K562 (cell line): ENCODE measurements around the gene NABP2.

Experiments used
- BRCA1 ChIP-seq, 2 experiments: fragments of 450-650 bp in 1 of 2; sonication (generic) in 1 of 2; formaldehyde crosslinking in 1 of 2; IDR thresholded peaks; 2 replicates each; pipeline versions ENCODE4 v1.5.0 to v1.6.1; 2017 to 2020; ENCODE audit warnings: mild to moderate bottlenecking in 1 of 2, missing genetic modification reagents in 1 of 2
- FOXA1 ChIP-seq: fragments of 450-650 bp; IDR thresholded peaks from 2 replicates; pipeline ENCODE4 v1.6.1; 2016; ENCODE audit warnings: mild to moderate bottlenecking, borderline replicate concordance
- NCOR1 ChIP-seq: fragments of 450-650 bp; IDR thresholded peaks from 2 replicates; pipeline ENCODE4 v1.6.1; 2016; ENCODE audit warnings: mild to moderate bottlenecking, moderate library complexity
- RCOR1 ChIP-seq, 2 experiments: IDR thresholded peaks; 2 replicates each; pipeline ENCODE4 v1.6.1; 2012; ENCODE audit warnings: low read depth in 2 of 2, low read length in 2 of 2, borderline replicate concordance in 1 of 2, improper control_type of control experiment in 1 of 2
- TAF7 ChIP-seq: fragments of 450-650 bp; IDR thresholded peaks from 2 replicates; pipeline ENCODE4 v1.6.1; 2016; ENCODE audit warnings: missing genetic modification characterization, missing compliant biosample characterization
- THRAP3 ChIP-seq: fragments of 450-650 bp; IDR thresholded peaks from 2 replicates; pipeline ENCODE4 v1.6.1; 2016; ENCODE audit warnings: mild to moderate bottlenecking, inconsistent platforms, borderline replicate concordance
- TRIM24 ChIP-seq, 2 experiments: fragments of 450-650 bp; IDR thresholded peaks; 2 replicates each; pipeline ENCODE4 v1.6.1; 2016
- YY1 ChIP-seq, 3 experiments: IDR thresholded peaks; 2 replicates each; pipeline ENCODE4 v1.6.1; 2011; ENCODE audit warnings: low read length in 2 of 3, mild to moderate bottlenecking in 2 of 3, moderate library complexity in 2 of 3, borderline replicate concordance in 1 of 3, control low read depth in 1 of 3, low read depth in 1 of 3; ENCODE audit not compliant: insufficient read depth in 3 of 3, insufficient replicate concordance in 2 of 3, control insufficient read depth in 1 of 3, insufficient read length in 1 of 3; ENCODE audit errors: extremely low read depth in 1 of 3
- TF ChIP-seq, protein P1 (sequence below): sonication (generic); formaldehyde crosslinking; IDR thresholded peaks from 2 replicates; pipeline ENCODE4 v1.8.0; 2022; ENCODE audit warnings: mild to moderate bottlenecking, missing genetic modification reagents
- TF ChIP-seq, protein P2 (sequence below), 3 experiments: IDR thresholded peaks in 2 of 3; conservative IDR thresholded peaks in 1 of 3; 2 replicates each; pipeline ENCODE4 v1.5.1; 2011 to 2012; ENCODE audit warnings: low read length in 3 of 3, mild to moderate bottlenecking in 3 of 3, control low read depth in 2 of 3, improper control_type of control experiment in 1 of 3, inconsistent platforms in 1 of 3, low read depth in 1 of 3, mixed read lengths in 1 of 3, moderate library complexity in 1 of 3; ENCODE audit not compliant: insufficient read depth in 2 of 3
- TF ChIP-seq, protein P3 (sequence below), 2 experiments: fragments of 450-650 bp; IDR thresholded peaks; 2 replicates each; pipeline ENCODE4 v1.6.1; 2018; ENCODE audit warnings: mild to moderate bottlenecking in 2 of 2, low read depth in 1 of 2; ENCODE audit not compliant: partially characterized antibody in 2 of 2

DNA sequence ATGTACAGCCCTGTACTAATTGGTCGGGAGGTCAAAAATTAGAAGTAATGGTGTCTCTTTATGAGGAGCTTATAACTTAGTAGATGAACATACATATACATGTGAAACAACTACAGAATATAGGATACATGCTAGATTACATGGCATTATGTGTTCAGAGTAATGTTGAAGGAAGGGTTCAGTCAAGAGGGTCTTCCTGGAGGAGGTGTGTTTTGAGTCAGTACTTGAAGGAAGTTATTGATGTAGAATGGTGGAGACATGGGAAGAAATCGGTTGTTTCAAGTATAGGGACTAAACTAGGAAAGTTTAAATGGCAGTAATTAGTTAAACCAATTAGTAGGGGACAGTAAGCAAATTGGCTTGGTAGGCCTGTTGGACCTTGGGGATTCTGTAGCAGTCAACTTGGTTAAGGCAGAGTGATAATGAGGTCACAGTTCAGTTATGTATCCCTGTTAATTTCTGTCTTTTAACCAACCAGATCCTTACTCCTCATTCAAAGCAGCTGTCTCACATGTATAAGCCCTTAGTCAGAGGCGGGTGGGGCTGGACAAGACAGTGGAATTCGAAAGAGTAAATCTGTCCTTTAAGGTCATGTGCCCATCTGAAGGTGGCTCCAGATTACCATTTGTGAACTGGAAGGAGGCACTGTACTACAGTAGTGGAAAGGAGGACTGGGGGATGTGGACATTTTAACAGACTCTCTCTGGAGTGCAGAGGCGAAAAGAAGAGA lies 37.5 kb downstream of the NABP2 start:
- TF ChIP-seq, protein P1, sequence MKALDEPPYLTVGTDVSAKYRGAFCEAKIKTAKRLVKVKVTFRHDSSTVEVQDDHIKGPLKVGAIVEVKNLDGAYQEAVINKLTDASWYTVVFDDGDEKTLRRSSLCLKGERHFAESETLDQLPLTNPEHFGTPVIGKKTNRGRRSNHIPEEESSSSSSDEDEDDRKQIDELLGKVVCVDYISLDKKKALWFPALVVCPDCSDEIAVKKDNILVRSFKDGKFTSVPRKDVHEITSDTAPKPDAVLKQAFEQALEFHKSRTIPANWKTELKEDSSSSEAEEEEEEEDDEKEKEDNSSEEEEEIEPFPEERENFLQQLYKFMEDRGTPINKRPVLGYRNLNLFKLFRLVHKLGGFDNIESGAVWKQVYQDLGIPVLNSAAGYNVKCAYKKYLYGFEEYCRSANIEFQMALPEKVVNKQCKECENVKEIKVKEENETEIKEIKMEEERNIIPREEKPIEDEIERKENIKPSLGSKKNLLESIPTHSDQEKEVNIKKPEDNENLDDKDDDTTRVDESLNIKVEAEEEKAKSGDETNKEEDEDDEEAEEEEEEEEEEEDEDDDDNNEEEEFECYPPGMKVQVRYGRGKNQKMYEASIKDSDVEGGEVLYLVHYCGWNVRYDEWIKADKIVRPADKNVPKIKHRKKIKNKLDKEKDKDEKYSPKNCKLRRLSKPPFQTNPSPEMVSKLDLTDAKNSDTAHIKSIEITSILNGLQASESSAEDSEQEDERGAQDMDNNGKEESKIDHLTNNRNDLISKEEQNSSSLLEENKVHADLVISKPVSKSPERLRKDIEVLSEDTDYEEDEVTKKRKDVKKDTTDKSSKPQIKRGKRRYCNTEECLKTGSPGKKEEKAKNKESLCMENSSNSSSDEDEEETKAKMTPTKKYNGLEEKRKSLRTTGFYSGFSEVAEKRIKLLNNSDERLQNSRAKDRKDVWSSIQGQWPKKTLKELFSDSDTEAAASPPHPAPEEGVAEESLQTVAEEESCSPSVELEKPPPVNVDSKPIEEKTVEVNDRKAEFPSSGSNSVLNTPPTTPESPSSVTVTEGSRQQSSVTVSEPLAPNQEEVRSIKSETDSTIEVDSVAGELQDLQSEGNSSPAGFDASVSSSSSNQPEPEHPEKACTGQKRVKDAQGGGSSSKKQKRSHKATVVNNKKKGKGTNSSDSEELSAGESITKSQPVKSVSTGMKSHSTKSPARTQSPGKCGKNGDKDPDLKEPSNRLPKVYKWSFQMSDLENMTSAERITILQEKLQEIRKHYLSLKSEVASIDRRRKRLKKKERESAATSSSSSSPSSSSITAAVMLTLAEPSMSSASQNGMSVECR (CRISPR knock-in tag) = no peak
- TF ChIP-seq, protein P2, sequence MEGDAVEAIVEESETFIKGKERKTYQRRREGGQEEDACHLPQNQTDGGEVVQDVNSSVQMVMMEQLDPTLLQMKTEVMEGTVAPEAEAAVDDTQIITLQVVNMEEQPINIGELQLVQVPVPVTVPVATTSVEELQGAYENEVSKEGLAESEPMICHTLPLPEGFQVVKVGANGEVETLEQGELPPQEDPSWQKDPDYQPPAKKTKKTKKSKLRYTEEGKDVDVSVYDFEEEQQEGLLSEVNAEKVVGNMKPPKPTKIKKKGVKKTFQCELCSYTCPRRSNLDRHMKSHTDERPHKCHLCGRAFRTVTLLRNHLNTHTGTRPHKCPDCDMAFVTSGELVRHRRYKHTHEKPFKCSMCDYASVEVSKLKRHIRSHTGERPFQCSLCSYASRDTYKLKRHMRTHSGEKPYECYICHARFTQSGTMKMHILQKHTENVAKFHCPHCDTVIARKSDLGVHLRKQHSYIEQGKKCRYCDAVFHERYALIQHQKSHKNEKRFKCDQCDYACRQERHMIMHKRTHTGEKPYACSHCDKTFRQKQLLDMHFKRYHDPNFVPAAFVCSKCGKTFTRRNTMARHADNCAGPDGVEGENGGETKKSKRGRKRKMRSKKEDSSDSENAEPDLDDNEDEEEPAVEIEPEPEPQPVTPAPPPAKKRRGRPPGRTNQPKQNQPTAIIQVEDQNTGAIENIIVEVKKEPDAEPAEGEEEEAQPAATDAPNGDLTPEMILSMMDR (IDR thresholded peaks at IDR 0.05 in 2 of 3, conservative IDR thresholded peaks at IDR 0.05 in 1 of 3; ENCODE audit: insufficient read depth in 2 of 3, low read depth in 1 of 3, low read length in 3 of 3) = no peak
- TF ChIP-seq THRAP3 = no peak
- no peak for TF ChIP-seq NCOR1
- no peak for TF ChIP-seq BRCA1 (IDR thresholded peaks at IDR 0.05)
- TF ChIP-seq BRCA1 (CRISPR knock-in tag; IDR thresholded peaks at IDR 0.05) = no peak
- TF ChIP-seq TAF7 (tag) = no peak
- TF ChIP-seq, protein P3, sequence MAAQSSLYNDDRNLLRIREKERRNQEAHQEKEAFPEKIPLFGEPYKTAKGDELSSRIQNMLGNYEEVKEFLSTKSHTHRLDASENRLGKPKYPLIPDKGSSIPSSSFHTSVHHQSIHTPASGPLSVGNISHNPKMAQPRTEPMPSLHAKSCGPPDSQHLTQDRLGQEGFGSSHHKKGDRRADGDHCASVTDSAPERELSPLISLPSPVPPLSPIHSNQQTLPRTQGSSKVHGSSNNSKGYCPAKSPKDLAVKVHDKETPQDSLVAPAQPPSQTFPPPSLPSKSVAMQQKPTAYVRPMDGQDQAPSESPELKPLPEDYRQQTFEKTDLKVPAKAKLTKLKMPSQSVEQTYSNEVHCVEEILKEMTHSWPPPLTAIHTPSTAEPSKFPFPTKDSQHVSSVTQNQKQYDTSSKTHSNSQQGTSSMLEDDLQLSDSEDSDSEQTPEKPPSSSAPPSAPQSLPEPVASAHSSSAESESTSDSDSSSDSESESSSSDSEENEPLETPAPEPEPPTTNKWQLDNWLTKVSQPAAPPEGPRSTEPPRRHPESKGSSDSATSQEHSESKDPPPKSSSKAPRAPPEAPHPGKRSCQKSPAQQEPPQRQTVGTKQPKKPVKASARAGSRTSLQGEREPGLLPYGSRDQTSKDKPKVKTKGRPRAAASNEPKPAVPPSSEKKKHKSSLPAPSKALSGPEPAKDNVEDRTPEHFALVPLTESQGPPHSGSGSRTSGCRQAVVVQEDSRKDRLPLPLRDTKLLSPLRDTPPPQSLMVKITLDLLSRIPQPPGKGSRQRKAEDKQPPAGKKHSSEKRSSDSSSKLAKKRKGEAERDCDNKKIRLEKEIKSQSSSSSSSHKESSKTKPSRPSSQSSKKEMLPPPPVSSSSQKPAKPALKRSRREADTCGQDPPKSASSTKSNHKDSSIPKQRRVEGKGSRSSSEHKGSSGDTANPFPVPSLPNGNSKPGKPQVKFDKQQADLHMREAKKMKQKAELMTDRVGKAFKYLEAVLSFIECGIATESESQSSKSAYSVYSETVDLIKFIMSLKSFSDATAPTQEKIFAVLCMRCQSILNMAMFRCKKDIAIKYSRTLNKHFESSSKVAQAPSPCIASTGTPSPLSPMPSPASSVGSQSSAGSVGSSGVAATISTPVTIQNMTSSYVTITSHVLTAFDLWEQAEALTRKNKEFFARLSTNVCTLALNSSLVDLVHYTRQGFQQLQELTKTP (IDR thresholded peaks at IDR 0.05; ENCODE audit: low read depth in 1 of 2, partially characterized antibody in 2 of 2) = no peak
- no peak; a peak in 1 of 4 replicates for TF ChIP-seq RCOR1 (IDR thresholded peaks at IDR 0.05; ENCODE audit: borderline replicate concordance in 1 of 2, low read depth in 2 of 2, low read length in 2 of 2)
- TF ChIP-seq YY1 (IDR thresholded peaks at IDR 0.05; ENCODE audit: borderline replicate concordance in 1 of 3, control insufficient read depth in 1 of 3, extremely low read depth in 1 of 3, insufficient read depth in 3 of 3, insufficient read length in 1 of 3, insufficient replicate concordance in 2 of 3, low read depth in 1 of 3, low read length in 2 of 3) = no peak
- TF ChIP-seq TRIM24 (IDR thresholded peaks at IDR 0.05) = no peak
- TF ChIP-seq FOXA1 = no peak
